ENCODE measurements around the gene WWOX. TPM values are rescaled to one million over a fixed set of nuclear protein-coding genes. Genes with fewer than 3 reads are reported as not detected.

Gene WWOX
- total RNA-seq, 1 experiment from 2014 or later, result 28.3 TPM

- H3K9ac ChIP-seq (ENCODE audit: low read length), result no peak overlapping the region
- ATAC-seq (no peak), DNase-seq (no peak)
- intact Hi-C loops (cut with micrococcal nuclease), result no loop called here
- no peaks in the 10 kb centered on the region for H3K9me3 ChIP-seq (ENCODE audit: low read length)
- H3K27me3 ChIP-seq (ENCODE audit: low read length), result no peaks in the 10 kb centered on the region
- no peak for TF ChIP-seq EZH2 (IDR thresholded peaks at IDR 0.05; ENCODE audit: low read length, unreplicated experiment)
- no peak for TF ChIP-seq EZH2phosphoT487 (IDR thresholded peaks at IDR 0.05; ENCODE audit: borderline replicate concordance, low read length)
- TF ChIP-seq CTCF (conservative IDR thresholded peaks at IDR 0.05; ENCODE audit: low read depth, low read length), result no peak
- H3K27ac ChIP-seq (ENCODE audit: low read length), result no peak overlapping the region
- ChIA-PET POLR2A (ENCODE audit: unreplicated experiment) (no interaction called here), CTCF (no interaction called here)
- no peaks in the 10 kb centered on the region for H3K9me2 ChIP-seq (replicated peaks; ENCODE audit: low read length)
- no peaks in the 10 kb centered on the region for H3F3A ChIP-seq (ENCODE audit: low read length, unreplicated experiment)
- BruUV-seq (replicated peaks), result no TSS peak
- H3K79me2 ChIP-seq (ENCODE audit: low read length), result no peaks in the 10 kb centered on the region
- H3K4me1 ChIP-seq (ENCODE audit: insufficient read depth, low read length), result no peaks in the 10 kb centered on the region
- no peak overlapping the region for H2AFZ ChIP-seq (ENCODE audit: low read length)
- H3K4me2 ChIP-seq (ENCODE audit: low read length), result no peak overlapping the region
- no peaks in the 10 kb centered on the region for H3K36me3 ChIP-seq (ENCODE audit: low read depth, low read length)
- H4K20me1 ChIP-seq (ENCODE audit: low read length), result no peaks in the 10 kb centered on the region
- H3K4me3 ChIP-seq (ENCODE audit: low read length), result no peak overlapping the region
Observed at GRCh38 chr16:78648517-78648916, 549.1 kb downstream of the WWOX start.

- TF ChIP-seq CTCF (conservative IDR thresholded peaks at IDR 0.05; ENCODE audit: low read depth, low read length) (no peak), EZH2 (IDR thresholded peaks at IDR 0.05; ENCODE audit: low read length, unreplicated experiment) (no peak), EZH2phosphoT487 (IDR thresholded peaks at IDR 0.05; ENCODE audit: borderline replicate concordance, low read length) (no peak)
- no peak overlapping the region for H3K27ac ChIP-seq (ENCODE audit: low read length)
- H3K27me3 ChIP-seq (ENCODE audit: low read length), result no peaks in the 10 kb centered on the region
- H3K9me3 ChIP-seq (ENCODE audit: low read length), result no peaks in the 10 kb centered on the region
- H4K20me1 ChIP-seq (ENCODE audit: low read length), result no peaks in the 10 kb centered on the region
- H3K9me2 ChIP-seq (replicated peaks; ENCODE audit: low read length), result no peaks in the 10 kb centered on the region
- intact Hi-C loops (cut with micrococcal nuclease), result no loop called here
- no peaks in the 10 kb centered on the region for H3F3A ChIP-seq (ENCODE audit: low read length, unreplicated experiment)
- H3K9ac ChIP-seq (ENCODE audit: low read length), result no peak overlapping the region
- no peaks in the 10 kb centered on the region for H3K79me2 ChIP-seq (ENCODE audit: low read length)
- POLR2A ChIA-PET (ENCODE audit: unreplicated experiment), result no interaction called here
- no peak overlapping the region for H3K4me3 ChIP-seq (ENCODE audit: low read length)
- no peak for ATAC-seq
- DNase-seq, result no peak
- no peak overlapping the region for H3K4me2 ChIP-seq (ENCODE audit: low read length)
- no peaks in the 10 kb centered on the region for H3K4me1 ChIP-seq (ENCODE audit: insufficient read depth, low read length)
- no peak overlapping the region for H2AFZ ChIP-seq (ENCODE audit: low read length)
- CTCF ChIA-PET, result no interaction called here
- H3K36me3 ChIP-seq (ENCODE audit: low read depth, low read length), result no peaks in the 10 kb centered on the region
- no TSS peak for BruUV-seq (replicated peaks)
Observed at GRCh38 chr16:78650339-78651074, 551.1 kb downstream of the WWOX start.

GRCh38 chr16:78654929-78655328 lies 555.5 kb downstream of the WWOX start:
- BruUV-seq (replicated peaks), result no TSS peak
- POLR2A ChIA-PET (ENCODE audit: unreplicated experiment), result no interaction called here
- intact Hi-C loops (cut with micrococcal nuclease), result no loop called here
- H3K9ac ChIP-seq (ENCODE audit: low read length), result no peak overlapping the region
- CTCF ChIA-PET, result no interaction called here
- H4K20me1 ChIP-seq (ENCODE audit: low read length), result no peaks in the 10 kb centered on the region
- no peaks in the 10 kb centered on the region for H3F3A ChIP-seq (ENCODE audit: low read length, unreplicated experiment)
- H3K79me2 ChIP-seq (ENCODE audit: low read length), result no peaks in the 10 kb centered on the region
- no peaks in the 10 kb centered on the region for H3K27me3 ChIP-seq (ENCODE audit: low read length)
- H2AFZ ChIP-seq (ENCODE audit: low read length), result no peak overlapping the region
- no peaks in the 10 kb centered on the region for H3K36me3 ChIP-seq (ENCODE audit: low read depth, low read length)
- H3K9me3 ChIP-seq (ENCODE audit: low read length), result no peaks in the 10 kb centered on the region
- H3K4me2 ChIP-seq (ENCODE audit: low read length), result no peak overlapping the region
- no peaks in the 10 kb centered on the region for H3K4me1 ChIP-seq (ENCODE audit: insufficient read depth, low read length)
- TF ChIP-seq EZH2phosphoT487 (IDR thresholded peaks at IDR 0.05; ENCODE audit: borderline replicate concordance, low read length), result no peak
- no peak for TF ChIP-seq CTCF (conservative IDR thresholded peaks at IDR 0.05; ENCODE audit: low read depth, low read length)
- TF ChIP-seq EZH2 (IDR thresholded peaks at IDR 0.05; ENCODE audit: low read length, unreplicated experiment), result no peak
- H3K27ac ChIP-seq (ENCODE audit: low read length), result no peak overlapping the region
- H3K4me3 ChIP-seq (ENCODE audit: low read length), result no peak overlapping the region
- DNase-seq (no peak), ATAC-seq (no peak)
- H3K9me2 ChIP-seq (replicated peaks; ENCODE audit: low read length), result no peaks in the 10 kb centered on the region
